EL (cell line): ENCODE data around the gene NCKAP5L.
"Not testable (repeated sequence)": the region's sequence is repeated elsewhere in the genome, so short reads cannot be mapped to it uniquely, and the experiment has no call there.

Experiments used
- DNase-seq: peaks from one replicate; pipeline ENCODE4 v3.0.0-alpha.2; 2016

NCKAP5L gene

GRCh38 chr12:49863946-49864797 is 36.0 kb upstream of the NCKAP5L start:
- DNase-seq: no peak

- not testable (repeated sequence) for DNase-seq
Observed at GRCh38 chr12:49860921-49861320, 32.7 kb upstream of the NCKAP5L start.

GRCh38 chr12:49855890-49856289 is 27.7 kb upstream of the NCKAP5L start:
- not testable (repeated sequence) for DNase-seq

GRCh38 chr12:49854976-49855375 is 26.8 kb upstream of the NCKAP5L start:
- no peak for DNase-seq

GRCh38 chr12:49853671-49854070 is 25.5 kb upstream of the NCKAP5L start:
- no peak for DNase-seq

- DNase-seq: no peak
Observed at GRCh38 chr12:49847161-49847560, 18.9 kb upstream of the NCKAP5L start.

- DNase-seq: no peak
Observed at GRCh38 chr12:49846032-49846431, 17.8 kb upstream of the NCKAP5L start.

GRCh38 chr12:49843876-49844437 is 15.7 kb upstream of the NCKAP5L start:
- no peak for DNase-seq

GRCh38 chr12:49843411-49843810 is 15.2 kb upstream of the NCKAP5L start:
- DNase-seq: no peak

GRCh38 chr12:49842519-49843352 is 14.5 kb upstream of the NCKAP5L start, which contains the start of gene BCDIN3D:
BCDIN3D (minus strand) TSS chr12:49843106; CDS start chr12:49843087, 19 bp downstream.
- DNase-seq: peak; percentile 95

GRCh38 chr12:49838973-49839633 is 10.9 kb upstream of the NCKAP5L start:
- peak; percentile 53 for DNase-seq

GRCh38 chr12:49832836-49833421 is 4.7 kb upstream of the NCKAP5L start:
- DNase-seq: peak; percentile 70

GRCh38 chr12:49831717-49832116 is 3.5 kb upstream of the NCKAP5L start:
- DNase-seq: no peak

GRCh38 chr12:49827401-49828099 is 663 bp downstream of the NCKAP5L start:
- DNase-seq: peak; percentile 83

- no peak for DNase-seq
Observed at GRCh38 chr12:49827051-49827400, 1.2 kb downstream of the NCKAP5L start.

- peak; percentile 23 for DNase-seq
Observed at GRCh38 chr12:49825971-49826421, 2.2 kb downstream of the NCKAP5L start.

GRCh38 chr12:49825360-49825970 is 2.7 kb downstream of the NCKAP5L start:
- DNase-seq: peak; percentile 57

GRCh38 chr12:49824895-49825294 is 3.3 kb downstream of the NCKAP5L start:
- peak; percentile 74 for DNase-seq

- DNase-seq: no peak
Observed at GRCh38 chr12:49824416-49824815, 3.8 kb downstream of the NCKAP5L start.

- DNase-seq: no peak
Observed at GRCh38 chr12:49823951-49824350, 4.3 kb downstream of the NCKAP5L start.

GRCh38 chr12:49823350-49823749 is 4.9 kb downstream of the NCKAP5L start:
- no peak for DNase-seq
